HepG2 (cell line): ENCODE data around the gene GRK4. TPM values are rescaled to one million over a fixed set of nuclear protein-coding genes. Genes with fewer than 3 reads are reported as not detected.

ENCODE experiments used
- ARNT2 ChIP-seq: sonication (generic); formaldehyde crosslinking; IDR thresholded peaks from 2 replicates; pipeline ENCODE4 v1.8.0; 2022; ENCODE audit warnings: mild to moderate bottlenecking, low read depth, missing genetic modification reagents, moderate library complexity
- FIP1L1 ChIP-seq: fragments of 200-400 bp; formaldehyde crosslinking; IDR thresholded peaks from 2 replicates; pipeline ENCODE4 v1.6.1; 2018; ENCODE audit warnings: low read depth, mild to moderate bottlenecking, low read length, moderate library complexity, borderline replicate concordance; ENCODE audit not compliant: insufficient read depth
- HNRNPUL1 ChIP-seq: fragments of 200-400 bp; formaldehyde crosslinking; IDR thresholded peaks from 2 replicates; pipeline ENCODE4 v1.6.1; 2017; ENCODE audit warnings: low read depth, mild to moderate bottlenecking, low read length, moderate library complexity
- IRF2 ChIP-seq: IDR thresholded peaks from 2 replicates; pipeline ENCODE4 v1.6.1; 2018; ENCODE audit warnings: missing genetic modification reagents, missing compliant biosample characterization
- MAF1 ChIP-seq: sonication (generic); formaldehyde crosslinking; IDR thresholded peaks from 2 replicates; pipeline ENCODE4 v1.5.0; 2020; ENCODE audit warnings: missing genetic modification reagents, borderline replicate concordance
- ZNF274 ChIP-seq: sonication (generic); formaldehyde crosslinking; IDR thresholded peaks from 2 replicates; pipeline ENCODE4 v1.5.1; 2020; ENCODE audit warnings: mild to moderate bottlenecking, missing genetic modification reagents
- ZNF703 ChIP-seq: sonication (generic); formaldehyde crosslinking; IDR thresholded peaks from 2 replicates; pipeline ENCODE4 v1.5.1; 2020; ENCODE audit warnings: missing genetic modification reagents, mild to moderate bottlenecking, moderate library complexity, borderline replicate concordance
- ZNF709 ChIP-seq: sonication (generic); formaldehyde crosslinking; IDR thresholded peaks from 2 replicates; pipeline ENCODE4 v1.5.0; 2020; ENCODE audit warnings: mild to moderate bottlenecking, missing genetic modification reagents
- polyA plus RNA-seq, 8 experiments: library from polyadenylated mRNA; depleted of rRNA in 3 of 8; stranded (reverse) in 7 of 8; unstranded in 1 of 8; fragments of >200 nt; fragmentation: Illumina TruSeq in 4 of 8; extraction: Trizol in 4 of 8; gene quantifications; 2 replicates each; pipeline versions ENCODE4 v1.2.1 to v1.2.3, GENCODE V29; 2011 to 2016; ENCODE audit warnings: low read depth in 4 of 8, missing spikeins in 1 of 8, mixed read lengths in 1 of 8; ENCODE audit not compliant: insufficient read depth in 1 of 8
- total RNA-seq, 5 experiments: library from RNA; depleted of rRNA; stranded (reverse); fragments of >200 nt; fragmentation: Illumina TruSeq; extraction: Trizol; gene quantifications; 2 replicates each; pipeline ENCODE4 v1.2.3, GENCODE V29; 2016; ENCODE audit warnings: low read depth in 1 of 5
- TF ChIP-seq, protein P1 (sequence below): sonication (generic); formaldehyde crosslinking; IDR thresholded peaks from 2 replicates; pipeline ENCODE4 v1.4.0; 2020; ENCODE audit warnings: low read depth, mild to moderate bottlenecking, missing genetic modification reagents
- TF ChIP-seq, protein P2 (sequence below): sonication (generic); formaldehyde crosslinking; IDR thresholded peaks from 2 replicates; pipeline ENCODE4 v1.5.0; 2020; ENCODE audit warnings: mild to moderate bottlenecking, missing genetic modification reagents
- TF ChIP-seq, protein P3 (sequence below): IDR thresholded peaks from 2 replicates; pipeline ENCODE4 v1.6.1; 2016
- TF ChIP-seq, protein P4 (sequence below): sonication (generic); formaldehyde crosslinking; IDR thresholded peaks from 2 replicates; pipeline ENCODE4 v1.9.0; 2022; ENCODE audit warnings: low read depth, missing genetic modification reagents
- TF ChIP-seq, protein P5 (sequence below): IDR thresholded peaks from 2 replicates; pipeline ENCODE4 v1.6.1; 2016; ENCODE audit warnings: low read depth, borderline replicate concordance
- TF ChIP-seq, protein P6 (sequence below): sonication (generic); formaldehyde crosslinking; IDR thresholded peaks from 2 replicates; pipeline ENCODE4 v1.8.1; 2023; ENCODE audit warnings: mild to moderate bottlenecking, missing genetic modification reagents, borderline replicate concordance
- TF ChIP-seq, protein P7 (sequence below): sonication (generic); formaldehyde crosslinking; IDR thresholded peaks from 2 replicates; pipeline ENCODE4 v1.4.0; 2020; ENCODE audit warnings: missing genetic modification reagents
- TF ChIP-seq, protein P8 (sequence below): sonication (generic); formaldehyde crosslinking; IDR thresholded peaks from 2 replicates; pipeline ENCODE4 v1.5.0; 2020; ENCODE audit warnings: mild to moderate bottlenecking, missing genetic modification reagents, borderline replicate concordance

Gene GRK4
- total and polyA plus RNA-seq, 2 of the 13 experiments (the other 11 are each of a cell fraction or from before 2014, with no cell fraction given), result 1.8 to 2.0 TPM

DNA sequence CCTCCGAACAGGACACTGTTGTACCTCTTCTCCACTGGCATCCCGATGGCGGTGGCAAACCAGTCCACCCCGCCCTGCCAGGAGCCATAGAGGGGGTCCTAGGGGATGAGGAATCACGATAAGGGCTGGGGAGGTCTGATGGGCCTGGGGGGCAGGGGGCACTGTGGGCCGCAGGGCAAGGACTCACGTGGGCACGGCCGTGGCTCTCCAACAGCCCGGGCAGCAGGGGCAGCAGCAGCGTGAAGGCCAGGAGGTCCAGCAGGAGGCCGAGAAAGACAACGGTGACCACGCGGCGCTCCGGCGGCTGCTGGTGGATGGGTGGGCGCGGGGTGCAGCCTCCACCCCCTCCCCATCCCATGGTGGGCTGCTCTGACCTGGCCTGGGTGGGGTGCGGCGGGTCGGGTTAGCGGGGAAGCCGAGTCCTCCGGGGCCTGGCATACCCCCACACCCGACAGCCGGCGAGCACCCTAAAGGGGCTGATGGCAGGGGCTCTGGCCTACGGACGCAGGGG lies 29.8 kb upstream of the GRK4 start (continued):
- TF ChIP-seq, protein P1, sequence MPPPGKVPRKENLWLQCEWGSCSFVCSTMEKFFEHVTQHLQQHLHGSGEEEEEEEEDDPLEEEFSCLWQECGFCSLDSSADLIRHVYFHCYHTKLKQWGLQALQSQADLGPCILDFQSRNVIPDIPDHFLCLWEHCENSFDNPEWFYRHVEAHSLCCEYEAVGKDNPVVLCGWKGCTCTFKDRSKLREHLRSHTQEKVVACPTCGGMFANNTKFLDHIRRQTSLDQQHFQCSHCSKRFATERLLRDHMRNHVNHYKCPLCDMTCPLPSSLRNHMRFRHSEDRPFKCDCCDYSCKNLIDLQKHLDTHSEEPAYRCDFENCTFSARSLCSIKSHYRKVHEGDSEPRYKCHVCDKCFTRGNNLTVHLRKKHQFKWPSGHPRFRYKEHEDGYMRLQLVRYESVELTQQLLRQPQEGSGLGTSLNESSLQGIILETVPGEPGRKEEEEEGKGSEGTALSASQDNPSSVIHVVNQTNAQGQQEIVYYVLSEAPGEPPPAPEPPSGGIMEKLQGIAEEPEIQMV (CRISPR knock-in tag), result no peak
- no peak for TF ChIP-seq ZNF703 (CRISPR knock-in tag)
- TF ChIP-seq ZNF709, result no peak
- TF ChIP-seq ARNT2 (CRISPR knock-in tag), result no peak
- TF ChIP-seq, protein P2, sequence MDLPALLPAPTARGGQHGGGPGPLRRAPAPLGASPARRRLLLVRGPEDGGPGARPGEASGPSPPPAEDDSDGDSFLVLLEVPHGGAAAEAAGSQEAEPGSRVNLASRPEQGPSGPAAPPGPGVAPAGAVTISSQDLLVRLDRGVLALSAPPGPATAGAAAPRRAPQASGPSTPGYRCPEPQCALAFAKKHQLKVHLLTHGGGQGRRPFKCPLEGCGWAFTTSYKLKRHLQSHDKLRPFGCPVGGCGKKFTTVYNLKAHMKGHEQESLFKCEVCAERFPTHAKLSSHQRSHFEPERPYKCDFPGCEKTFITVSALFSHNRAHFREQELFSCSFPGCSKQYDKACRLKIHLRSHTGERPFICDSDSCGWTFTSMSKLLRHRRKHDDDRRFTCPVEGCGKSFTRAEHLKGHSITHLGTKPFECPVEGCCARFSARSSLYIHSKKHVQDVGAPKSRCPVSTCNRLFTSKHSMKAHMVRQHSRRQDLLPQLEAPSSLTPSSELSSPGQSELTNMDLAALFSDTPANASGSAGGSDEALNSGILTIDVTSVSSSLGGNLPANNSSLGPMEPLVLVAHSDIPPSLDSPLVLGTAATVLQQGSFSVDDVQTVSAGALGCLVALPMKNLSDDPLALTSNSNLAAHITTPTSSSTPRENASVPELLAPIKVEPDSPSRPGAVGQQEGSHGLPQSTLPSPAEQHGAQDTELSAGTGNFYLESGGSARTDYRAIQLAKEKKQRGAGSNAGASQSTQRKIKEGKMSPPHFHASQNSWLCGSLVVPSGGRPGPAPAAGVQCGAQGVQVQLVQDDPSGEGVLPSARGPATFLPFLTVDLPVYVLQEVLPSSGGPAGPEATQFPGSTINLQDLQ (CRISPR knock-in tag), result no peak
- TF ChIP-seq, protein P3, sequence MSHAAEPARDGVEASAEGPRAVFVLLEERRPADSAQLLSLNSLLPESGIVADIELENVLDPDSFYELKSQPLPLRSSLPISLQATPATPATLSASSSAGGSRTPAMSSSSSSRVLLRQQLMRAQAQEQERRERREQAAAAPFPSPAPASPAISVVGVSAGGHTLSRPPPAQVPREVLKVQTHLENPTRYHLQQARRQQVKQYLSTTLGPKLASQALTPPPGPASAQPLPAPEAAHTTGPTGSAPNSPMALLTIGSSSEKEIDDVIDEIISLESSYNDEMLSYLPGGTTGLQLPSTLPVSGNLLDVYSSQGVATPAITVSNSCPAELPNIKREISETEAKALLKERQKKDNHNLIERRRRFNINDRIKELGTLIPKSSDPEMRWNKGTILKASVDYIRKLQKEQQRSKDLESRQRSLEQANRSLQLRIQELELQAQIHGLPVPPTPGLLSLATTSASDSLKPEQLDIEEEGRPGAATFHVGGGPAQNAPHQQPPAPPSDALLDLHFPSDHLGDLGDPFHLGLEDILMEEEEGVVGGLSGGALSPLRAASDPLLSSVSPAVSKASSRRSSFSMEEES (CRISPR knock-in tag), result no peak
- TF ChIP-seq, protein P4, sequence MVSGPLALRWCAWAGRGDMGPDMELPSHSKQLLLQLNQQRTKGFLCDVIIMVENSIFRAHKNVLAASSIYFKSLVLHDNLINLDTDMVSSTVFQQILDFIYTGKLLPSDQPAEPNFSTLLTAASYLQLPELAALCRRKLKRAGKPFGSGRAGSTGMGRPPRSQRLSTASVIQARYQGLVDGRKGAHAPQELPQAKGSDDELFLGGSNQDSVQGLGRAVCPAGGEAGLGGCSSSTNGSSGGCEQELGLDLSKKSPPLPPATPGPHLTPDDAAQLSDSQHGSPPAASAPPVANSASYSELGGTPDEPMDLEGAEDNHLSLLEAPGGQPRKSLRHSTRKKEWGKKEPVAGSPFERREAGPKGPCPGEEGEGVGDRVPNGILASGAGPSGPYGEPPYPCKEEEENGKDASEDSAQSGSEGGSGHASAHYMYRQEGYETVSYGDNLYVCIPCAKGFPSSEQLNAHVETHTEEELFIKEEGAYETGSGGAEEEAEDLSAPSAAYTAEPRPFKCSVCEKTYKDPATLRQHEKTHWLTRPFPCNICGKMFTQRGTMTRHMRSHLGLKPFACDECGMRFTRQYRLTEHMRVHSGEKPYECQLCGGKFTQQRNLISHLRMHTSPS, result 0 out of 2 replicates have a peak, but pooled peaks have one; percentile 12
- TF ChIP-seq, protein P5, sequence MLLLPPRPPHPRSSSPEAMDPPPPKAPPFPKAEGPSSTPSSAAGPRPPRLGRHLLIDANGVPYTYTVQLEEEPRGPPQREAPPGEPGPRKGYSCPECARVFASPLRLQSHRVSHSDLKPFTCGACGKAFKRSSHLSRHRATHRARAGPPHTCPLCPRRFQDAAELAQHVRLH, result no peak
- no peak for TF ChIP-seq HNRNPUL1
- no peak for TF ChIP-seq MAF1 (CRISPR knock-in tag)
- TF ChIP-seq, protein P6, sequence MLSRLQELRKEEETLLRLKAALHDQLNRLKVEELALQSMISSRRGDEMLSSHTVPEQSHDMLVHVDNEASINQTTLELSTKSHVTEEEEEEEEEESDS (CRISPR knock-in tag), result no peak
- 0 out of 2 replicates have a peak, but pooled peaks have one; percentile 29 for TF ChIP-seq ZNF274 (CRISPR knock-in tag)
- TF ChIP-seq FIP1L1, result no peak
- no peak for TF ChIP-seq IRF2
- TF ChIP-seq, protein P7, sequence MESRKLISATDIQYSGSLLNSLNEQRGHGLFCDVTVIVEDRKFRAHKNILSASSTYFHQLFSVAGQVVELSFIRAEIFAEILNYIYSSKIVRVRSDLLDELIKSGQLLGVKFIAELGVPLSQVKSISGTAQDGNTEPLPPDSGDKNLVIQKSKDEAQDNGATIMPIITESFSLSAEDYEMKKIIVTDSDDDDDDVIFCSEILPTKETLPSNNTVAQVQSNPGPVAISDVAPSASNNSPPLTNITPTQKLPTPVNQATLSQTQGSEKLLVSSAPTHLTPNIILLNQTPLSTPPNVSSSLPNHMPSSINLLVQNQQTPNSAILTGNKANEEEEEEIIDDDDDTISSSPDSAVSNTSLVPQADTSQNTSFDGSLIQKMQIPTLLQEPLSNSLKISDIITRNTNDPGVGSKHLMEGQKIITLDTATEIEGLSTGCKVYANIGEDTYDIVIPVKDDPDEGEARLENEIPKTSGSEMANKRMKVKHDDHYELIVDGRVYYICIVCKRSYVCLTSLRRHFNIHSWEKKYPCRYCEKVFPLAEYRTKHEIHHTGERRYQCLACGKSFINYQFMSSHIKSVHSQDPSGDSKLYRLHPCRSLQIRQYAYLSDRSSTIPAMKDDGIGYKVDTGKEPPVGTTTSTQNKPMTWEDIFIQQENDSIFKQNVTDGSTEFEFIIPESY (CRISPR knock-in tag), result peak; percentile 46; the same call in 1 of the 2 replicates
- TF ChIP-seq, protein P8, sequence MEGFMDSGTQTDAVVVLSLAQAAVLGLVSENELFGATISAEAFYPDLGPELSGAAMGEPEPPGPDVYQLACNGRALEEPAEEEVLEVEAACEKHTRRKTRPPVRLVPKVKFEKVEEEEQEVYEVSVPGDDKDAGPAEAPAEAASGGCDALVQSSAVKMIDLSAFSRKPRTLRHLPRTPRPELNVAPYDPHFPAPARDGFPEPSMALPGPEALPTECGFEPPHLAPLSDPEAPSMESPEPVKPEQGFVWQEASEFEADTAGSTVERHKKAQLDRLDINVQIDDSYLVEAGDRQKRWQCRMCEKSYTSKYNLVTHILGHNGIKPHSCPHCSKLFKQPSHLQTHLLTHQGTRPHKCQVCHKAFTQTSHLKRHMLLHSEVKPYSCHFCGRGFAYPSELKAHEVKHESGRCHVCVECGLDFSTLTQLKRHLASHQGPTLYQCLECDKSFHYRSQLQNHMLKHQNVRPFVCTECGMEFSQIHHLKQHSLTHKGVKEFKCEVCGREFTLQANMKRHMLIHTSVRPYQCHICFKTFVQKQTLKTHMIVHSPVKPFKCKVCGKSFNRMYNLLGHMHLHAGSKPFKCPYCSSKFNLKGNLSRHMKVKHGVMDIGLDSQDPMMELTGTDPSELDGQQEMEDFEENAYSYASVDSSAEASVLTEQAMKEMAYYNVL (CRISPR knock-in tag), result no peak
